Heart right ventricle (tissue), 16 donors: ENCODE results near the gene COBLL1. TPM values are rescaled to one million over a fixed set of nuclear protein-coding genes. Genes with fewer than 3 reads are reported as not detected.

Experiments used
- ATAC-seq, 8 donors: fragments of 200-7000 bp; cut with Tn5 transposase; one replicate each; pipeline ENCODE4 v1.9.1; 2020; ENCODE audit warnings: mild to moderate bottlenecking in 8 of 8, moderate library complexity in 8 of 8, moderate number of reproducible peaks in 1 of 8
- DNase-seq, 2 donors: peaks; one replicate each; pipeline ENCODE4 v3.0.0-alpha.2; 2020
- H3K27ac ChIP-seq, 10 donors: fragments of 200-600 bp; sonication (generic) in 2 of 10; one replicate each; pipeline versions ENCODE4 v1.5.0 to v1.8.0; 2020 to 2022; ENCODE audit warnings: mild to moderate bottlenecking in 3 of 10
- H3K27me3 ChIP-seq, 7 donors: fragments of 200-600 bp; one replicate each; pipeline ENCODE4 v1.8.0; 2021 to 2022; ENCODE audit warnings: mild to moderate bottlenecking in 2 of 7
- H3K36me3 ChIP-seq, 9 donors: fragments of 200-600 bp; sonication (generic) in 1 of 9; one replicate each; pipeline versions ENCODE4 v1.5.0 to v1.8.0; 2020 to 2022; ENCODE audit warnings: mild to moderate bottlenecking in 2 of 9
- H3K4me1 ChIP-seq, 9 donors: fragments of 200-600 bp; sonication (generic) in 1 of 9; one replicate each; pipeline versions ENCODE4 v1.5.0 to v1.8.0; 2020 to 2022; ENCODE audit warnings: mild to moderate bottlenecking in 4 of 9
- H3K4me3 ChIP-seq, 10 donors: fragments of 200-600 bp; sonication (generic) in 2 of 10; one replicate each; pipeline versions ENCODE4 v1.5.0 to v1.8.0; 2020 to 2022; ENCODE audit warnings: mild to moderate bottlenecking in 7 of 10, moderate library complexity in 2 of 10
- H3K9me3 ChIP-seq, 11 donors: fragments of 200-600 bp in 10 of 11; sonication (generic) in 2 of 11; one replicate each; pipeline versions ENCODE4 v1.5.0 to v1.8.0; 2013 to 2022; ENCODE audit warnings: mild to moderate bottlenecking in 2 of 11, control low read depth in 1 of 11, moderate library complexity in 1 of 11
- CTCF ChIP-seq, 9 donors: fragments of 200-600 bp; sonication (generic) in 2 of 9; IDR thresholded peaks; one replicate each; pipeline versions ENCODE4 v1.5.0 to v1.8.0; 2021 to 2022; ENCODE audit warnings: antibody characterized with exemption in 9 of 9, mild to moderate bottlenecking in 5 of 9, moderate library complexity in 1 of 9
- WGBS, 2 donors: extraction: QIAGEN DNeasy Blood & Tissue Kit; methylation state at CpG; one replicate each; pipeline ENCODE4 v1.1.7; 2013; ENCODE audit warnings: inconsistent platforms in 1 of 2; 5-methylcytosine and 5-hydroxymethylcytosine counted together
- intact Hi-C, 10 donors: fragments of 100-400 bp; cut with DNase I; formaldehyde crosslinking; loops; one replicate each; pipeline versions ENCODE4 v1.11.1 to v1.14.2; 2022
- polyA plus RNA-seq, 2 donors: library from polyadenylated mRNA; stranded (reverse); fragments of 200-250 nt; gene quantifications; one replicate each; pipeline ENCODE4 v1.2.3, GENCODE V29; 2013
- total RNA-seq, 10 donors: library from RNA; stranded (reverse); fragmentation: NEBNext Ultra II Directional in 3 of 10; extraction: Animal tissue kit (Norgen Biotek cat#: 25700) in 3 of 10; gene quantifications; one replicate each; pipeline versions ENCODE4 v1.2.1 to v1.2.4, GENCODE V29; 2021 to 2023
- donor health status: Arrhythmogenic right ventricular cardiomyopathy.
- donor health status: ischemic (EF 13 %, LVEDD 7.1; RV severe dilation, severe dysfunction).
- donor health status: healthy with polysubstance abuse.
- donor health status: DM: no; HTN: yes; CAD: no.
- donor health status: DM: no; HTN: no; CAD: no.
- donor health status: ischemic (EF 25% LVEDD 6.9; RV normal size, moderate dysfunction).
- donor health status: ischemic (EF 25% LVEDD 5.7; RV mildly dilated, moderate dysfunction).
- donor health status: healthy.
- donor health status: DM: yes; HTN: yes; CAD: no.
- donor health status: Ischemic cardiomyopathy.
- donor health status: ischemic (EF 35%, LVEDD 5.7; RV mildly dilated, moderate dysfunction).
- donor health status: nonischemic (EF 11% LVEDD 7.7; RV severe dilation, severe dysfunction).
- donor health status: DM: yes; HTN: yes; CAD: no.
- donor health status: PGD.
- donor health status: ischemic (EF 29% LVEDD 5.4; RV normal size, mild dysfunction).
- donor health status: nonischemic (EF 23%, LVEDD 6.1; RV moderate dilation, normal function).

COBLL1 gene
- total and polyA plus RNA-seq, 12 donors: 5.0 to 20.5 (median 15.0) TPM

- no peak for ATAC-seq
- TF ChIP-seq CTCF (IDR thresholded peaks at IDR 0.05): no peak
- H3K36me3 ChIP-seq: no peaks in the 10 kb centered on the region
- H3K4me1 ChIP-seq: peaks cover 5 to 73% (median 40%) of the 10 kb centered on the region in 9 donors
- no peak for DNase-seq
- intact Hi-C loops: loop anchor here in 1 of 10 donors (10.0 kb wide), 1 partner anchor 56 kb away; no protein-coding TSS in a partner anchor
- H3K27me3 ChIP-seq: no peaks in the 10 kb centered on the region
- H3K4me3 ChIP-seq: no peak overlapping the region
- H3K27ac ChIP-seq: peak overlapping the region in 7 of 10 donors; percentile 39 to 85 (median 74)
- H3K9me3 ChIP-seq: no peaks in the 10 kb centered on the region
- 87 to 94% methylated on average over 3 of the region's 3 CpGs for WGBS, 2 donors
These were observed 62.9 kb downstream of the COBLL1 start for GRCh38 chr2:164778723-164779122.

GRCh38 chr2:164777847-164778461 lies 63.7 kb downstream of the COBLL1 start:
- 83 to 88% methylated on average over 1 of the region's 1 CpG for WGBS, 2 donors
- Histone ChIP-seq H3K4me1 (peaks cover 5 to 65% (median 36%) of the 10 kb centered on the region in 9 donors), H3K27ac (peak overlapping the region in 4 of 10 donors; percentile 74 to 85 (median 84)), H3K36me3 (no peaks in the 10 kb centered on the region), H3K4me3 (no peak overlapping the region), H3K9me3 (no peaks in the 10 kb centered on the region), H3K27me3 (no peaks in the 10 kb centered on the region)
- no peak for DNase-seq
- no peak for ATAC-seq
- intact Hi-C loops: loop anchor here in 1 of 10 donors (10.0 kb wide), 1 partner anchor 57 kb away; no protein-coding TSS in a partner anchor
- TF ChIP-seq CTCF (IDR thresholded peaks at IDR 0.05): no peak

- intact Hi-C loops: loop anchor here in 3 of 10 donors (5.0 to 10.0 kb wide), 2 partner anchors 61 to 69 kb away; partner anchors contain the start of gene COBLL1 (in 2 of the 3)
- no peak for ATAC-seq
- DNase-seq: no peak
- H3K36me3 ChIP-seq: no peaks in the 10 kb centered on the region
- H3K27me3 ChIP-seq: no peaks in the 10 kb centered on the region
- H3K4me1 ChIP-seq: peaks cover 0 to 50% (median 6%) of the 10 kb centered on the region in 9 donors
- H3K27ac ChIP-seq: no peak overlapping the region
- 91 to 98% methylated on average over 3 of the region's 3 CpGs for WGBS, 2 donors
- TF ChIP-seq CTCF (IDR thresholded peaks at IDR 0.05): no peak
- no peaks in the 10 kb centered on the region for H3K9me3 ChIP-seq
- no peak overlapping the region for H3K4me3 ChIP-seq
These were observed 68.0 kb downstream of the COBLL1 start for GRCh38 chr2:164773635-164774034.

GRCh38 chr2:164773091-164773490 lies 68.5 kb downstream of the COBLL1 start:
- Histone ChIP-seq H3K4me3 (no peak overlapping the region), H3K36me3 (no peaks in the 10 kb centered on the region), H3K27ac (no peak overlapping the region), H3K9me3 (no peaks in the 10 kb centered on the region), H3K27me3 (no peaks in the 10 kb centered on the region), H3K4me1 (peaks cover 0 to 49% (median 4%) of the 10 kb centered on the region in 9 donors)
- DNase-seq (no peak), ATAC-seq (no peak)
- no peak for TF ChIP-seq CTCF (IDR thresholded peaks at IDR 0.05)
- intact Hi-C loops: loop anchor here in 3 of 10 donors (5.0 to 10.0 kb wide), 2 partner anchors 62 to 69 kb away; partner anchors contain the start of gene COBLL1 (in 2 of the 3)
- WGBS, 2 donors: 91 to 94% methylated on average over 3 of the region's 3 CpGs
